Daoy (cell line): ENCODE results near the gene R3HDM2. TPM values are rescaled to one million over a fixed set of nuclear protein-coding genes. Genes with fewer than 3 reads are reported as not detected.
A peak's percentile ranks its signal among the peaks of the same experiment; 100 is the strongest.

Source experiments
- DNase-seq: peaks from one replicate; pipeline ENCODE4 v3.0.0-alpha.2; 2015; ENCODE audit warnings: low read depth
- total RNA-seq: library from RNA; depleted of rRNA; stranded (reverse); fragments of >200 nt; shearing (Covaris generic); gene quantifications from 2 replicates; pipeline ENCODE4 v1.2.3, GENCODE V29; 2014

Gene R3HDM2
- total RNA-seq, 1 experiment from 2014 or later = 11.3 TPM

DNA sequence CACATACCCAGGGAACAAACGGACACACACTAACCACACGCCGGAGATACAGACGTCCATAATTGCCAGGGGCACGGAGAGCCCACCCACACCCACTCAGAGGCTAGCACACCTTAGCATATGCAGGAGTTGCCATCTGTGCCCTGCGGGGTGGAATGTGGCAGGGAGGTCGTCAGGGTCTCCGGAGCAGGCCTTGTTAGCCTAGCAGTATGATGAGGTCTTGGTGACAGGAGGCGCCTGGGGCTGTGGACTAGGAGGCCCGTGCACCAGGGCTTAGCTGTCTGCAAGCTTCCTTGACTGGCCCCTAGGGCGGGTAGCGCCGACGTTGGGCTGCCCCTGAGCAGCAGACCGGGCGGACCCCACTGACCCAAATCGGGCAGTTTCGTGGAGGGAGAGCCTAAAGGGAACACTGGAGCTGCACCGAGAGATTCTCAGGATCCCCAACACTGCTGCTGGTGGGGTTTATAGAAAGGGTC lies 189.9 kb downstream of the R3HDM2 start:
- peak; percentile 57 for DNase-seq

GRCh38 chr12:57240066-57240921 lies 190.5 kb downstream of the R3HDM2 start:
- peak; percentile 66 for DNase-seq

GRCh38 chr12:57239587-57240065 lies 191.2 kb downstream of the R3HDM2 start:
- DNase-seq = peak; percentile 49

GRCh38 chr12:57238854-57239554 lies 191.8 kb downstream of the R3HDM2 start:
- peak; percentile 91 for DNase-seq

DNA sequence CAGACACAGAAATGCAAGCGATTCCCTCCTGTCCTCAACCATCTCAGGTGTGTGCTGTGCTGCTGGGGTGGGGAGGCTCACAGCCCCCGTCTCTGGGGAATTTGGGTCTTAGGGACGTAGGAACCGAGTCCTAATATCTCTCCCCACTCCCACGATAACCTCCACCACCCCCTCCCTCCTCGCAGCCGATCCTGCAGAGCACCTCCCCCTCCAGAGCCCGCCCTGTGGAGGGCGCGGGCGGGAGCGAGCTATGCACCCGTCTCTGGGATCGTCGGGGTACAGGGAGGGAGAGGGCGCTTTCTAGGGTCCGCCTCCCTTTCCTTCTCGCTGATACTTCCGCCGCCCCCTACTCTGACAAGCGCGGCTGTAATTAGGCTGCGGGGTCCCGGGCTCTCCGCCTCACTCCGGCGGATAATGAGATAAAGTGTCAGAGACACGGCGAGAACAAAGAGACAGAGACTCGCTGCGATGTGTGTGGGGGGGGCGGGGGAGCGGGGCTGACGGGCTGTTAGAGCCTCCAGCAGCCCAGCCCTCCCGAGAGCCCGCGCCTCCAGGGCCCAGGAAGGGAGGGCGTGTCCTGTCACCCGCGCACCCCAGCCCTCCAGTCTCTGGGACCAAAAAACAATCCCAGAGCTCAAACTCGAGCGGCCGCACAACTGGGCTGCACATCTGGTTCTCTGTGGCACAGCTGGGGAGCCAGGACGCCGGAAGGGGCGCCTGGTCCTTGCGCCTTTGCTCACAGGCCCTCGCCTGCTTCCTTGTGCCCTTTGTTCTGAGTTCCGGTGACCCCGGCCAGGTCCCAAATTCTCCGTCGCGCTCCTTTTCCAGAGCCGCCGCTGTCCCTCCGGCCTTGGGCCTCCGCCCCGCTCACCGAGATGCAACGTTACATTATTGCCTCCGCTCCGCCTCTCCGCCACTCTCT lies 192.7 kb downstream of the R3HDM2 start:
- peak; percentile 64 for DNase-seq

DNA sequence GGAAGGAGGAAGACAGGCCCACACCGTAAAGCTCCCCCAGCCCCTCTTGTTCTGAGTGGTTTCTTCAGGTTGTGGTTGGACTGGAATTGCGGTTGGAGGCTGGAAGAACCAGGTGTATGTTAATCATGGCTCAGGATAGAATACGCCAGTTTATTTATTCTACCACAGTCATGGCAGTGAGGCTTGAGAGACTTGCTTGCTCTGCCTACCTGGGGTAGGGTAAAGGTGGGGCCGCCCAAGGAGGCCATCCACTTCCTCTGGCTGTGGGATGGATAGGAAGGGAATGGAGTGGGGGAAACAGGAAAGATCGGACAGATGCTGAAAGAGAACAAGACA lies 193.3 kb downstream of the R3HDM2 start:
- no peak for DNase-seq

DNA sequence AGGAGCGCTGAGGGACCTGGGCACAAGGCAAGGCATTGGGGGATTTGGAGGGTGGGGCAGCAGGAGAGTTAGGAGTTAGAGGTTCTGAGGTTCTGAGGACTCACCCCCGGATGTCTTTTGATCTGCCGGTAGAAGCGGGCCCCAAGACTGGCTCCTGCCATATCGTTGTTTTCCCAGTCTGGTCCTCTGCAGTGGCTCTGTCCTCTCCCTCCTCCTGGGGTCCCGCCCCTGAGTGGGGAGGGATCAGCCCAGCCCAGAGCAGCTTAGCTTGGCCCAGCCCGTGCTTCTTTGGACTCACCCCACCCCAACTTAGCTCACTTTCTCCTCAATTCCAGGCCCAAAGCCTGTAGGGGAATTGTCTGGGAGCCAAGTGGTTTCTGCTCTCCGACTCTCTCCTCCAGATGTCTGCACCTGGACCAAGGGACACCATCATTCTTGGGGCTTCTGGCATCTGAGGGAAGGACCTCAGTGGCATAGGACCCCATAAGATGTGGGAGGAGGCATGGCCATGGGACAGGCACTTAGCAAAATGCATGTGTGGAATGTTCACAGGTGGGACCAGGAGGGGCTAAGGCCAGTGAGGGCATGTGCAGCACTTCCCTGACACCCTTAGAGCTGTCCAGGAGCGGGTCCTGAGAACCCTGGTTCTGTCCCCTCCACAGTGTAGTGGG lies 193.8 kb downstream of the R3HDM2 start:
- no peak for DNase-seq

- no peak for DNase-seq
Measured at GRCh38 chr12:57236201-57236924, 194.5 kb downstream of the R3HDM2 start.

DNA sequence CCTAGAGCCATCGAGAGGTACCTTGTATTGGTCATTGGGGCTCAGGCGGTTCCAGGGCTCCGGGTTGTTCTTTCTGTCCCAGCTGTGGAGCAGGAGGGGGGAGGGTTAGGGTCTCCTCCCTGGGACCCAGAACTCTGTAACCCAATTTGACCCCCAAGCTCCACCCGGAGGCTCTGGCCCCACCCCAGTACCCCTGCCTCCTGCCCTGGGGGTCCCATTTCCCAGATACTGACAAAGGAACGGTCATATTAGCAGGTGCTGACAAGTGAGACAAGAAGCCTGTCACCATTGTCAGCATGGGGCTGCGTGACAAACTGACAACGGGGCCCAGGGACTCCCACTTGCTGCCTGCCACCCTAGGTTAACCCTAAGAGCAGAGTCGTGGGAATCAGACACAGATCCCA lies 195.1 kb downstream of the R3HDM2 start:
- DNase-seq = no peak

DNA sequence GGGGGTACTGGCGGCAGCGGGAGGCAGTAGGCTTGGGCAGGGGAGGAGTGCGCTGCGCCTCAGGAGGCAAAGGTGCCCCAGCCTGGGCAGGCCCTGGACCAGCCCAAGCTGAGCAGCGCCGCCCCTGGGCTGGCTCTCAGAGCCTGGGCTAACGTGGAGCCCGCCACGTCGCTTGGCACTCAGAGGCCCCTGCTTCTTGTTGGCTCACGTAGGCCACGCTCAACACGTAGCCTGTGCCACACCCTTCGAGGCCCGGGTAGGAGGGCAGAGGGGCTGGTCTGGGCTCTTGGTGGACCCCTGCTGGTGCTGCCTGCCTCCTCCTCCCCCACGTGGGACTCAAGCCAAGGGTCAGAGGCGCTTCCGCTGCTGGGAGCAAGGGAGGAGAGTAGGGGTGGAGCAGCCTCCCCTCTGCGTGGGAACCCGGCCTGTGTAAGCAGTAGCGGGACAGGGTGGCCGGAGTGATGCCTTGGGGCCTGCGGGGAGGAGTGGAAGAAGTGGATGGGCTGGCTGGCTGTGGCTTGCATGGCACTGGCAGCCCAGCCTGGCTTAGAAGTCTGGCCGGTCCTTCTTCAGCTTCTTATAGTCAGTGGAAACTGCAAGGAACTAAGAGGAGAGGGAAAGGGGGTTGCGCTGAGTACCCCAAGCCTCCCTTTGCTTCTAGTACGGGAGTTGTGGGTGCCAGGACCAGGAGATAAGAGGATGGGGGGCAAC lies 195.7 kb downstream of the R3HDM2 start:
- DNase-seq = peak; percentile 61

GRCh38 chr12:57234571-57235016 lies 196.2 kb downstream of the R3HDM2 start:
- DNase-seq = no peak

- DNase-seq = no peak
Measured at GRCh38 chr12:57234233-57234570, 196.6 kb downstream of the R3HDM2 start.

- DNase-seq = no peak
Measured at GRCh38 chr12:57233357-57234232, 197.2 kb downstream of the R3HDM2 start.

DNA sequence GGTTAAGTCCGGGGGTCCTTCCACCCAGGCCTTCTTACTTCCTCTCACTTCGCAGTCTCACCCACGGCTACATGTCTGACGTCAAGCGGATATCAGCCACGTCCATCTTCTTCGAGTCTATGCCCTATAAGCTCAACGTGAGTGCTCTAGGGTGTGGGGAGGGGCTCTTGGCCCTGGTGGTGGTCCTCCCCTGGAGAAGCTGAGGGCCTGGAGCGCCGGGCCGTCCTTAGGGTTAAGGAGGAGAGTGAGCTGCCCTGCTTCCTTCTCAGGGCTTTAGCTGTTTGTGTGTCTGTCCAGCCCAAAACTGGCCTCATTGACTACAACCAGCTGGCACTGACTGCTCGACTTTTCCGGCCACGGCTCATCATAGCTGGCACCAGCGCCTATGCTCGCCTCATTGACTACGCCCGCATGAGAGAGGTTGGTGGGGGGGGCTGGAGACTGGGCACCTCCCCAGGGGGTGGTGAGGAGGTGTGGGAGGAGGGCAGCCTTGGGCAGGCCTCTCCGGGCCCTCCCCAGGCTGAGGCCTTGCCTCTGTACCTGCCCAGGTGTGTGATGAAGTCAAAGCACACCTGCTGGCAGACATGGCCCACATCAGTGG lies 198.6 kb downstream of the R3HDM2 start:
- no peak for DNase-seq

DNA sequence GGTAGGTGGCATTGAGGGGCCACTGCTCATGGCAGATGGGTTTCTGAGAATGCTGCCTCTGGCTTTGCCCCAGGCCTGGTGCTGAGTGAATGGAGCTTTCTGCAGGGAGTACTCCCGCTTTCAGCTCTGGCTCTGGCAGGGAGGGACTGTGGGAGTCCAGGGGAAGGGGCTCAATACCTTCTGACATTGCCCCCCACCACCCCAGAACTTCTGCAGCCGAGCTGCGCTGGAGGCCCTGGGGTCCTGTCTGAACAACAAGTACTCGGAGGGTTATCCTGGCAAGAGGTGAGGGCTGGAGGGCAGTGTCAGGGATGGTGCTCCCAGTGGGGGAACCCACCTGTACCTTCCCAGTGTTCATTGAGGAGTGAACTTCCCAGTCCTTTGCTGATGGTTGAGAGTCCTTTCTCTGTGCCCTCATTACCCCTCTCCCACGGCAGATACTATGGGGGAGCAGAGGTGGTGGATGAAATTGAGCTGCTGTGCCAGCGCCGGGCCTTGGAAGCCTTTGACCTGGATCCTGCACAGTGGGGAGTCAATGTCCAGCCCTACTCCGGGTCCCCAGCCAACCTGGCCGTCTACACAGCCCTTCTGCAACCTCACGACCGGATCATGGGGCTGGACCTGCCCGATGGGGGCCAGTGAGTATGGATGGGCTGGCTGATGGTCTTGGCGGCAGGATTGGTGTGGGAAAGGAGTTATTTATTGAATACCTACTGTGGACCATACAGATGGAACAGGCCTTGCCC lies 199.4 kb downstream of the R3HDM2 start:
- no peak for DNase-seq

GRCh38 chr12:57230381-57231155 lies 200.3 kb downstream of the R3HDM2 start:
- no peak for DNase-seq
